NK-92 treated with Interleukin-12 subunit alpha and Interleukin-12 subunit beta, amount 100 ng/mL, for 24 hours (cell line): ENCODE data around the gene TAF15.

ENCODE experiments used
- DNase-seq: peaks from one replicate; lab custom pipeline; 2025; lab: John Stamatoyannopoulos, UW

TAF15 gene

GRCh38 chr17:35788477-35789368 lies 20.6 kb upstream of the TAF15 start:
- DNase-seq: no peak

GRCh38 chr17:35790841-35791240 lies 18.4 kb upstream of the TAF15 start:
- no peak for DNase-seq

- DNase-seq: no peak
Measured at GRCh38 chr17:35791681-35792350, 17.5 kb upstream of the TAF15 start.

- DNase-seq: no peak
Measured at GRCh38 chr17:35793257-35793656, 16.0 kb upstream of the TAF15 start.

- no peak for DNase-seq
Measured at GRCh38 chr17:35795007-35795870, 14.0 kb upstream of the TAF15 start, which contains the start of gene MMP28. MMP28 (minus strand) TSS chr17:35795641; CDS start chr17:35795377, 264 bp downstream.

DNA sequence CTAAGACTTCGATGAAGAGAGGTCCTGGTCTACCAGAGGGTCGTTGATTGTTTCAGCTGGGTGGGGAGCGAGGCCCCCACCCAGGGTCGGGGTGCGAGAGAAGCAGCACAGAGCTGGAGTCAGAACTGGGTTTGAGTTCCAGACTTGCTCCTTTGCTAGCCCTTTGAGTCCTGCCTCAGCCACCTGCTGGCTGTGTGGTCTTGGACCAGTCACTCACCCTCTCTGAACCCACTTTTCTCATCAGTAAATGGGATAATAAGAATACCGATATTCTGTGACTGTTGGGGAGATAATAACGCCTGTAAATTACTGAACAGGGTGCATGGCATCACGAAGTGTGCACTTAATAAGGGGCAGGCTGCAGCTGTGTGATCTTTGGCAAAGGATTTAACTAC lies 13.4 kb upstream of the TAF15 start:
- no peak for DNase-seq

GRCh38 chr17:35796942-35797341 lies 12.3 kb upstream of the TAF15 start:
- no peak for DNase-seq

DNA sequence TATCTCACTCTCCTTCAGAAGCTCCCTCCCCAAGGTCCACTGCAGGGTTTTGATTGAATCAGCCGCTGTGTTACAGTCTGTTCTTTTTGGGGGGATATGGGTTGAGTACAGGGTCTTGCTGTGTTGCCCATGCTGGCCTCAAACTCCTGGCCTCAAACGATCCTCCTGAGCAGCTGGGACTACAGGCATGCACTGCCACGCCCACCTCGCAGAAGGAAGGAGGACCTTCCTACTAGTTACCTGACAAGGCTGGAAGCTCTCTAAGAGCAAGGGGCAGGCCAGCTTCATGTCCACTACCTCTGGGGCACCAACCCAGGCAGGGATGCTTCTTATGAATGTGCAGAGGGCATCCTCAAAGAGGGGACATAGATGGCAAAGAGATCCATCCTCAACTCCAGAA lies 11.9 kb upstream of the TAF15 start:
- DNase-seq: no peak

DNA sequence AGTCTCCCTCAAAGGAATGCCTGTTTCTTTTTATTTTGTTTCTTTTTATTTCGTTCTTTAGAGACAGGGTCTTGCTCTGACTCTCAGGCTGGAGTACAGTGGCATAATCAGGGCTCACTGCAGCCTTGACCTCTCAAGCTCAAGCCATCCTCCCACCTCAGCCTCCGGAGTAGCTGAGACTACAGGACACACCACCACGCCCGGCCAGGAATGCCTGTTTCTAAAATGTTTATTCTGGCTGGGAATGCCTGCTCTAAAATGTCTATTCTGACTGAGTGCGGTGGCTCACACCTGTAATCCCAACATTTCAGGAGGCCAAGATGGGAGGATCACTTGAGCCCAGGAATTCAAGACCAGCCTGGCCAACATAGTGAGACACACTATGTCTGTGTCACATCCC lies 11.4 kb upstream of the TAF15 start:
- no peak for DNase-seq

- DNase-seq: no peak
Measured at GRCh38 chr17:35799942-35800341, 9.3 kb upstream of the TAF15 start.

DNA sequence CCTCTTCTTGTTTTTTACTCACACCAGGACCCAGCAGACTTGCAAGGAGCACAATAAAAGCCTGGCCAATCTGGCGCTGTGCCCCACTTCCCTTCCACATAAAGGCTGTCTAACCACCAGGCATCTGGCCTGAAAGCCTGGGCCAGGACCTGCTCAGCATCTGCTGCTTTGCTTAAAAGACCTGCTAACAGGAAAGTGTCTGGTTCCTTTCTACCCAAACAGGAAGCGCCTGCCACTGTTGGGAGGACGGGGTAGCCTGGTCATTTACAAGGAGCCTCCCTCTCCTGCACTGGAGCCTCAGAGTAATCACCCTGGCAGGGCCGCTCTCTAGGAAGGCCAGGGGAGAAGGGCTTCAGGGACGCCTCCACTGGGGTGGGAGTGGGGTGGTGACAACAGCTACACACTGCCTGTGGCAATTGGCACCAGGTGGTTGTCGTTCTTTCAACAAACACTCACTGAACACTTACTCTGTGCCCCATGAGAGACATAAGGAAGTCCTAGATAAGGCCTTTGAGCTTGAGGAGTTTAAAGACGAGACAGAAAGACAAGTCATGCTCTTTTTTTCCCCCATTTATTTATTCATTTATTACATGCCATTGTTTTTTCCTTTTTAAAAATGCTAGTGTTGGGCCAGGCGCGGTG lies 7.6 kb upstream of the TAF15 start:
- DNase-seq: no peak

- DNase-seq: peak; percentile 12
Measured at GRCh38 chr17:35804658-35805192, 4.6 kb upstream of the TAF15 start.

DNA sequence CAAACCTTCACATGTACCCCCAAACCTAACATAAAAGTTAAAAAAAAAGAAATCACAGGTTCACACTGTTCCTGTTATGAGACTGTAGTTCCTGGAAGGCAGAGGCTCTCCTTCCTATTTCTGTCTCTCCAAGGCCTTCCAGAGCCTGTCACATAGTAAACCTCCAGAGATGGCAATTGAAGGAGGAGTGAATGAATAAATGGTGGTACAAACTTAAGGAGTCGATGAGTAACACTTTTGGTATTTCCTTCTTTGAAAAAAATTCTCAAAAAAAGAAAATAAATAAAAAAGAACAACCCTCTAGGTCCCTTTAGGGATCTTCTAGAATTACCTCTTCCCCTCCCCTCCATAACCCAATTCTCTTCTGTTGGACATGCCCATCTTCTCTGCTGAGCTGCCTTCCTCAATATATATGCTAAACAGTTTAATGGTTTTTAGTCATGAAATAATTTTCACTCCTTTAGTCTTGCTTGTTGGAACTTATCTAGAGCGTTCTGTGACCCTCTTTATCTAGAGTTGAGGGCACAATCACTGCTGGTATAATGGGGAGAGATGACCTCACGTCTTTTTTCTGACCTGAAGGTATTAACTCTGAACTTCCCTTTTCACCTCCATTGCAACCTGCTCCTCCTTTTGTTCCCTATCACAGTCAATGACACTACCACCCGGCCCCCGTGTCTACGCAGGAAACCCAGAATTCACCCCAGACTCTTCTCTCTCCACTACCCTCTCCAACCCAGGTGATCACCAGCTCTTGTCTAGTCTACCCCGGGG lies 1.7 kb upstream of the TAF15 start:
- no peak for DNase-seq

DNA sequence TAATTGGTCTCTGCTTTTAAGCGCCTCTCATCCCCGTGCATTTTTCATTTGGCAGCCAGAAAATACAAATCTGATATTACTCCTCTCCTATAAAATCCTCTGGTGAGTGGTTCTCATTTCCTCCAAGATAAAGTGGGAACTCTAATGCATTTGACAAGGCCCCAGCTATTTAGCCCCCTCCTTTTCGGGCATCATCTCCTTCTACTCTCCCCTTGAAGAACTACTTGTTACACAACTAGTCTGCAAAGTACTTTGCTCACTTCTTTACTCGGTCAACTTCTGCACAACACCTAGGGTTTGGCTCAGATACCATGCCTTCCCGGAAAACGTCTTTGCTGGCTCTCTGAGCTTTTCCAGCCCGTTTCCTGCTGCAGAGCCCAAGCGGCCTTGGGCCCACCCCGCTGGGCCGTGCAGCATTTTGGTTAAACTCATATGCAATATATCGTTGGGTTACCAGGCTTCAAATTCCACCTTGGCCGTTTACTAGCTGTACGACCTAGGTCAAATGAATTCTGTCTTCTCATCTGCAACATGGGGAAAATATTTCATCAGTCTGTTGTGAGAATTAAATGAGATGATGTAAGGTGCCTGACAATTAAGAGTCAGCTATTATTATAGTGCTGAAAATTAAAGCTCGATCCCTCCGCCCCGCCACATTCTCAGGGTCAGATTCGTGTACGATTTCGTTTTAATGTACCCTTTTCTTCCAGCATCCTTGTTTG lies 883 bp upstream of the TAF15 start:
- no peak for DNase-seq

DNA sequence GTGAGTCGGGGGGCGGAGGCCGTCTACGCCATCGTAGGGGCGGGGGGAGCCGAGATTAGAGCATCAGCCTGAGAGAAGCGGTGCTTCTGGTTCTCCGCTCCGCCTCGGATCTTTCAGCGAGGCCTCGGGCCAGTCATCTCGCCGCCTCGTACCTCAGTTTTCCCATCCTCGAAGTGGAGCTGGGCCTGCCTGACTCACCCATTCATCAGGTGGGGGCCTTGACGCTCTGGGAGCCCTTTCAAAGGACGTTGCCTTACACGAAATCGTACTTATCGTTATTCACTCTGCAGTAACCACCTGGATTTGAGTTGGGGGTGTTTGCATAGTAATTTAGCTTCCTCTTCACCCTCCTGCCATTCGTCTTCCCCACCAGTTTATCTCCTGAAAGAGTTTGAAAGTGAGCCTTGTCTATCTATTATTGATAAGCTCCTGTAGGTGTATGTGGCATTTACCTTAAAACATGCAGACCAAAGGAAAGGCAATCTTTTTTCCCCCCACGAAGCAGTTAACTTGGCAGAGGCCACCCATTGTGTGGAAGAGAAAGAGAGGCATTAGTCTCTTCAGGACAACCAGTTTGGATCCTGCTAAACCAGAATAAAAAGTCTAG lies 674 bp downstream of the TAF15 start:
- peak; percentile 20 for DNase-seq

- DNase-seq: no peak
Measured at GRCh38 chr17:35811759-35812158, 2.5 kb downstream of the TAF15 start.

- DNase-seq: no peak
Measured at GRCh38 chr17:35812456-35812855, 3.2 kb downstream of the TAF15 start.

DNA sequence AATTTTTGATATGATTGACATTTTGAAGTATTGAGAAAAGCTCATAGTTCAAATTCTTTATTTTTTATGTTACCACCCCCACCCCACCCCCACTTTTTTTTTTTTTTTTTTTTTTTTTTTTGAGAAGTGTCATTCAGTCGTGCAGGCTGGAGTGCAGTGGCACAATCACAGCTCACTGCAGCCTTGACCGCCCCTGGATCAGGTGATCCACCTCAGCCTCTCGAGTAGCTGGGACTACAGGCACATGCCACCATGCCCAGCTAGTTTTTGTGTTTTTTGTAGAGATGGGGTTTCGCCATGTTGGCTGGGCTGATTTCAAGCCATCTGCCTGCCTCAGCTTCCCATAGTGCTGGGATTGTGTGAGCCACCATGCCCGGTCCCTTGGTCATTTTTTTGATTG lies 7.4 kb downstream of the TAF15 start:
- no peak for DNase-seq

GRCh38 chr17:35817196-35817595 lies 7.9 kb downstream of the TAF15 start:
- DNase-seq: no peak

DNA sequence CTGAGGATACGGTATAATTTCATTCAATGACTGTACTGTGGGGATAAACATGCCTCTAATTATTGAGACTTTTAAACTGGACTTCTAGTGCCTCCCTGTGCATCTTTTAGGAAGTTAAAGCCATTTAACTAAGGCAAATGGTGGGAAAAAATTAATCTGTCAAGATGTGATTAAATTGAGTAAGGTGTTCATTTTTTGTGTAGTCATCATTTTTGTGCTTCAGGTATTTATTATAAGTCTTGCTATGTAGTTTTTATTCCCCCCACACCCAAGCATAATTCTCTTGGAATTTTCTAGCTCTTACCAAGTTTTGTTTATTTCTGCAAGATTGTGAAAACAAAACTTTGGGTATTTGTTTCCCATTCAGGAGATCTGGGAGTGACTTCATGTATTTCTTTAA lies 10.2 kb downstream of the TAF15 start:
- DNase-seq: no peak
